ENCODE results near the gene TMEM184B. TPM values are rescaled to one million over a fixed set of nuclear protein-coding genes. Genes with fewer than 3 reads are reported as not detected.

TMEM184B gene
- total RNA-seq, 1 donor, result 14.3 TPM

- no peak overlapping the region for H3K4me3 ChIP-seq (ENCODE audit: low read length)
- no peaks in the 10 kb centered on the region for H3K27me3 ChIP-seq (ENCODE audit: insufficient read depth, low read length)
- no peaks in the 10 kb centered on the region for H3K9me3 ChIP-seq (ENCODE audit: low read depth, low read length)
- H3K4me1 ChIP-seq (ENCODE audit: insufficient read depth, low read length), result peaks cover 42% of the 10 kb centered on the region
These were observed 1.7 kb downstream of the TMEM184B start for GRCh38 chr22:38271101-38271500.

- Histone ChIP-seq H3K9me3 (ENCODE audit: low read depth, low read length) (no peaks in the 10 kb centered on the region), H3K27me3 (ENCODE audit: insufficient read depth, low read length) (no peaks in the 10 kb centered on the region), H3K4me1 (ENCODE audit: insufficient read depth, low read length) (peaks cover 47% of the 10 kb centered on the region), H3K4me3 (ENCODE audit: low read length) (no peak overlapping the region)
These were observed 2.5 kb downstream of the TMEM184B start for GRCh38 chr22:38270091-38270992.

GRCh38 chr22:38269466-38269865 lies 3.3 kb downstream of the TMEM184B start:
- no peaks in the 10 kb centered on the region for H3K27me3 ChIP-seq (ENCODE audit: insufficient read depth, low read length)

GRCh38 chr22:38267086-38267485 lies 5.7 kb downstream of the TMEM184B start:
- Histone ChIP-seq H3K4me1 (ENCODE audit: insufficient read depth, low read length) (peaks cover 39% of the 10 kb centered on the region), H3K27me3 (ENCODE audit: insufficient read depth, low read length) (no peaks in the 10 kb centered on the region), H3K9me3 (ENCODE audit: low read depth, low read length) (no peaks in the 10 kb centered on the region), H3K4me3 (ENCODE audit: low read length) (no peak overlapping the region)

More at GRCh38 chr22:38269466-38269865, 3.3 kb downstream of the TMEM184B start:
- peaks cover 47% of the 10 kb centered on the region for H3K4me1 ChIP-seq (ENCODE audit: insufficient read depth, low read length)
- no peaks in the 10 kb centered on the region for H3K9me3 ChIP-seq (ENCODE audit: low read depth, low read length)
- no peak overlapping the region for H3K4me3 ChIP-seq (ENCODE audit: low read length)

GRCh38 chr22:38266120-38266519 lies 6.7 kb downstream of the TMEM184B start:
- H3K4me3 ChIP-seq (ENCODE audit: low read length), result no peak overlapping the region
- H3K9me3 ChIP-seq (ENCODE audit: low read depth, low read length), result no peaks in the 10 kb centered on the region
- peaks cover 34% of the 10 kb centered on the region for H3K4me1 ChIP-seq (ENCODE audit: insufficient read depth, low read length)

GRCh38 chr22:38264322-38264843 lies 8.4 kb downstream of the TMEM184B start:
- no peaks in the 10 kb centered on the region for H3K27me3 ChIP-seq (ENCODE audit: insufficient read depth, low read length)
- H3K4me3 ChIP-seq (ENCODE audit: low read length), result no peak overlapping the region
- H3K4me1 ChIP-seq (ENCODE audit: insufficient read depth, low read length), result peaks cover 45% of the 10 kb centered on the region
- H3K9me3 ChIP-seq (ENCODE audit: low read depth, low read length), result no peaks in the 10 kb centered on the region

More at GRCh38 chr22:38266120-38266519, 6.7 kb downstream of the TMEM184B start:
- no peaks in the 10 kb centered on the region for H3K27me3 ChIP-seq (ENCODE audit: insufficient read depth, low read length)

- no peak overlapping the region for H3K4me3 ChIP-seq (ENCODE audit: low read length)
These were observed 10.6 kb downstream of the TMEM184B start for GRCh38 chr22:38262051-38262795.

GRCh38 chr22:38260761-38261681 lies 11.8 kb downstream of the TMEM184B start:
- Histone ChIP-seq H3K4me1 (ENCODE audit: insufficient read depth, low read length) (peaks cover 45% of the 10 kb centered on the region), H3K9me3 (ENCODE audit: low read depth, low read length) (no peaks in the 10 kb centered on the region), H3K4me3 (ENCODE audit: low read length) (no peak overlapping the region), H3K27me3 (ENCODE audit: insufficient read depth, low read length) (no peaks in the 10 kb centered on the region)

More at GRCh38 chr22:38262051-38262795, 10.6 kb downstream of the TMEM184B start:
- no peaks in the 10 kb centered on the region for H3K27me3 ChIP-seq (ENCODE audit: insufficient read depth, low read length)
- H3K9me3 ChIP-seq (ENCODE audit: low read depth, low read length), result no peaks in the 10 kb centered on the region
- H3K4me1 ChIP-seq (ENCODE audit: insufficient read depth, low read length), result peaks cover 48% of the 10 kb centered on the region

- no peaks in the 10 kb centered on the region for H3K9me3 ChIP-seq (ENCODE audit: low read depth, low read length)
- peaks cover 41% of the 10 kb centered on the region for H3K4me1 ChIP-seq (ENCODE audit: insufficient read depth, low read length)
- no peak overlapping the region for H3K4me3 ChIP-seq (ENCODE audit: low read length)
- no peaks in the 10 kb centered on the region for H3K27me3 ChIP-seq (ENCODE audit: insufficient read depth, low read length)
These were observed 13.4 kb downstream of the TMEM184B start for GRCh38 chr22:38259370-38259769.

GRCh38 chr22:38258895-38259294 lies 13.9 kb downstream of the TMEM184B start:
- H3K4me1 ChIP-seq (ENCODE audit: insufficient read depth, low read length), result peaks cover 41% of the 10 kb centered on the region
- no peaks in the 10 kb centered on the region for H3K9me3 ChIP-seq (ENCODE audit: low read depth, low read length)
- H3K27me3 ChIP-seq (ENCODE audit: insufficient read depth, low read length), result no peaks in the 10 kb centered on the region
- no peak overlapping the region for H3K4me3 ChIP-seq (ENCODE audit: low read length)

GRCh38 chr22:38257650-38258250 lies 15.1 kb downstream of the TMEM184B start:
- Histone ChIP-seq H3K4me3 (ENCODE audit: low read length) (no peak overlapping the region), H3K27me3 (ENCODE audit: insufficient read depth, low read length) (no peaks in the 10 kb centered on the region), H3K4me1 (ENCODE audit: insufficient read depth, low read length) (peaks cover 41% of the 10 kb centered on the region), H3K9me3 (ENCODE audit: low read depth, low read length) (no peaks in the 10 kb centered on the region)

- Histone ChIP-seq H3K9me3 (ENCODE audit: low read depth, low read length) (no peaks in the 10 kb centered on the region), H3K4me3 (ENCODE audit: low read length) (no peak overlapping the region), H3K27me3 (ENCODE audit: insufficient read depth, low read length) (no peaks in the 10 kb centered on the region), H3K4me1 (ENCODE audit: insufficient read depth, low read length) (peaks cover 41% of the 10 kb centered on the region)
These were observed 15.6 kb downstream of the TMEM184B start for GRCh38 chr22:38257181-38257580.

GRCh38 chr22:38255697-38256096 lies 17.1 kb downstream of the TMEM184B start:
- Histone ChIP-seq H3K4me1 (ENCODE audit: insufficient read depth, low read length) (peaks cover 35% of the 10 kb centered on the region), H3K9me3 (ENCODE audit: low read depth, low read length) (no peaks in the 10 kb centered on the region), H3K27me3 (ENCODE audit: insufficient read depth, low read length) (no peaks in the 10 kb centered on the region), H3K4me3 (ENCODE audit: low read length) (no peak overlapping the region)

GRCh38 chr22:38251341-38251692 lies 21.5 kb downstream of the TMEM184B start:
- no peaks in the 10 kb centered on the region for H3K9me3 ChIP-seq (ENCODE audit: low read depth, low read length)
- no peak overlapping the region for H3K4me3 ChIP-seq (ENCODE audit: low read length)
- H3K4me1 ChIP-seq (ENCODE audit: insufficient read depth, low read length), result peaks cover 6% of the 10 kb centered on the region
- H3K27me3 ChIP-seq (ENCODE audit: insufficient read depth, low read length), result no peaks in the 10 kb centered on the region

All from mononuclear cell (primary cell).